Ovary (tissue), 9 donors: Measurements from ENCODE around the gene HIP1. TPM values are rescaled to one million over a fixed set of nuclear protein-coding genes. Genes with fewer than 3 reads are reported as not detected.

Experiments
- DNase-seq, 5 donors: peaks; one replicate each; pipeline ENCODE4 v3.0.0-alpha.2; 2019 to 2020
- H3K27ac ChIP-seq, 2 donors: fragments of 200-600 bp; one replicate each; pipeline versions ENCODE4 v1.5.1 to v1.8.0; 2019 to 2022
- H3K27me3 ChIP-seq: fragments of 200-600 bp; one replicate; pipeline ENCODE4 v1.8.0; 2022
- H3K36me3 ChIP-seq: fragments of 200-600 bp; sonication (generic); one replicate; pipeline ENCODE4 v1.5.1; 2019
- H3K4me1 ChIP-seq: one replicate; pipeline ENCODE4 v1.8.1; 2013; ENCODE audit warnings: mild to moderate bottlenecking, moderate library complexity; ENCODE audit not compliant: insufficient read depth
- H3K4me3 ChIP-seq: fragments of 200-600 bp; sonication (generic); one replicate; pipeline ENCODE4 v1.5.1; 2017
- H3K9me3 ChIP-seq, 2 donors: fragments of 200-600 bp in 1 of 2; sonication (generic) in 1 of 2; one replicate each; pipeline versions ENCODE4 v1.5.1 to v1.8.1; 2013 to 2019; ENCODE audit warnings: mild to moderate bottlenecking in 1 of 2, moderate library complexity in 1 of 2
- CTCF ChIP-seq, 3 donors: fragments of 450-650 bp in 2 of 3; fragments of 200-600 bp in 1 of 3; IDR thresholded peaks; one replicate each; pipeline versions ENCODE4 v1.5.1 to v1.8.0; 2016 to 2022; ENCODE audit warnings: antibody characterized with exemption in 3 of 3, mild to moderate bottlenecking in 1 of 3
- EP300 ChIP-seq: sonication (generic); formaldehyde crosslinking; IDR thresholded peaks from one replicate; pipeline ENCODE4 v1.6.1; 2017; ENCODE audit warnings: antibody characterized with exemption
- POLR2A ChIP-seq: fragments of 450-650 bp; IDR thresholded peaks from one replicate; pipeline ENCODE4 v1.6.1; 2017; ENCODE audit warnings: antibody characterized with exemption, mild to moderate bottlenecking, moderate library complexity
- WGBS, 3 donors: extraction: QIAGEN DNeasy Blood & Tissue Kit in 1 of 3; methylation state at CpG; one replicate each; pipeline versions ENCODE4 v1.1.5 to v1.1.7; 2013 to 2017; 5-methylcytosine and 5-hydroxymethylcytosine counted together
- intact Hi-C, 4 donors: fragments of 100-400 bp; cut with DNase I; formaldehyde crosslinking; loops; one replicate each; pipeline versions ENCODE4 v1.11.0 to v1.15.1; 2022 to 2023
- polyA plus RNA-seq, 2 donors: library from polyadenylated mRNA; stranded (reverse); fragments of 200-250 nt in 1 of 2; fragments of 350-450 nt in 1 of 2; fragmentation: Illumina TruSeq in 1 of 2; extraction: RNeasy Lipid Tissue Mini Kit (QIAGEN cat#74804) in 1 of 2; gene quantifications; one replicate each; pipeline ENCODE4 v1.2.3, GENCODE V29; 2013 to 2014
- total RNA-seq, 7 donors: library from RNA; depleted of rRNA in 2 of 7; stranded (reverse); fragments of >200 nt in 2 of 7; fragmentation: NEBNext Ultra II Directional in 3 of 7; extraction: Animal tissue kit (Norgen Biotek cat#: 25700) in 3 of 7; gene quantifications; one replicate each; pipeline versions ENCODE4 v1.1.0 to v1.2.4, GENCODE V29; 2016 to 2023
- donor health status: DM: no; HTN: no; CAD: no; lungs with moderate emphysema.
- donor health status: DM: no; HTN: no; CAD: no.
- donor health status: Bipolar disorder and iron deficiency.
- donor health status: DM: yes; HTN: yes; CAD: no.
- donor health status: DM: no; HTN: no; CAD: no.
- donor health status: DM: yes; HTN: yes; CAD: no.

HIP1 gene
- total and polyA plus RNA-seq, 9 donors = 9.4 to 31.4 (median 16.8) TPM

- WGBS, 3 donors = 44 to 49% (median 47%) methylated on average over 10 of the region's 10 CpGs
- intact Hi-C loops = no loop called here
- no peaks in the 10 kb centered on the region for H3K36me3 ChIP-seq
- DNase-seq = peak in 1 of 5 donors; percentile 42
- H3K27ac ChIP-seq = no peak overlapping the region
- H3K27me3 ChIP-seq = no peaks in the 10 kb centered on the region
- TF ChIP-seq POLR2A (no peak), CTCF (IDR thresholded peaks at IDR 0.05) (no peak), EP300 (no peak)
- no peak overlapping the region for H3K4me3 ChIP-seq
- H3K9me3 ChIP-seq = no peaks in the 10 kb centered on the region
- peaks cover 18% of the 10 kb centered on the region for H3K4me1 ChIP-seq
These were observed 80.4 kb downstream of the HIP1 start for GRCh38 chr7:75658369-75658768.

GRCh38 chr7:75657866-75658265, 80.9 kb downstream of the HIP1 start:
- Histone ChIP-seq H3K36me3 (no peaks in the 10 kb centered on the region), H3K27me3 (no peaks in the 10 kb centered on the region), H3K27ac (no peak overlapping the region), H3K4me3 (no peak overlapping the region), H3K9me3 (no peaks in the 10 kb centered on the region), H3K4me1 (peaks cover 16% of the 10 kb centered on the region)
- no peak for TF ChIP-seq POLR2A
- TF ChIP-seq CTCF (IDR thresholded peaks at IDR 0.05) = no peak
- no peak for TF ChIP-seq EP300
- intact Hi-C loops = no loop called here
- WGBS, 3 donors = 28 to 50% (median 31%) methylated on average over 6 of the region's 6 CpGs
- DNase-seq = no peak

GRCh38 chr7:75656740-75657139, 82.0 kb downstream of the HIP1 start:
- WGBS, 3 donors = 32 to 56% (median 47%) methylated on average over 7 of the region's 7 CpGs
- H3K27ac ChIP-seq = no peak overlapping the region
- DNase-seq = no peak

GRCh38 chr7:75655536-75655935, 83.2 kb downstream of the HIP1 start:
- intact Hi-C loops = no loop called here
- Histone ChIP-seq H3K9me3 (no peaks in the 10 kb centered on the region), H3K4me1 (peaks cover 21% of the 10 kb centered on the region), H3K27me3 (no peaks in the 10 kb centered on the region), H3K27ac (no peak overlapping the region), H3K36me3 (no peaks in the 10 kb centered on the region), H3K4me3 (no peak overlapping the region)
- 90 to 99% (median 95%) methylated on average over 2 of the region's 2 CpGs for WGBS, 3 donors
- no peak for DNase-seq
- no peak for TF ChIP-seq CTCF (IDR thresholded peaks at IDR 0.05)
- TF ChIP-seq EP300 = no peak
- TF ChIP-seq POLR2A = no peak

More at GRCh38 chr7:75656740-75657139, 82.0 kb downstream of the HIP1 start:
- Histone ChIP-seq H3K9me3 (no peaks in the 10 kb centered on the region), H3K27me3 (no peaks in the 10 kb centered on the region), H3K4me3 (no peak overlapping the region), H3K36me3 (no peaks in the 10 kb centered on the region), H3K4me1 (peaks cover 16% of the 10 kb centered on the region)
- intact Hi-C loops = no loop called here
- TF ChIP-seq EP300 (no peak), POLR2A (no peak), CTCF (IDR thresholded peaks at IDR 0.05) (no peak)
